Measurements from ENCODE around the gene SNX11. TPM values are rescaled to one million over a fixed set of nuclear protein-coding genes. Genes with fewer than 3 reads are reported as not detected.
"Not testable (repeated sequence)": the region's sequence is repeated elsewhere in the genome, so short reads cannot be mapped to it uniquely, and the experiment has no call there.

Gene SNX11
- total and polyA plus RNA-seq, 4 donors, result 6.4 to 11.4 (median 8.5) TPM

DNA sequence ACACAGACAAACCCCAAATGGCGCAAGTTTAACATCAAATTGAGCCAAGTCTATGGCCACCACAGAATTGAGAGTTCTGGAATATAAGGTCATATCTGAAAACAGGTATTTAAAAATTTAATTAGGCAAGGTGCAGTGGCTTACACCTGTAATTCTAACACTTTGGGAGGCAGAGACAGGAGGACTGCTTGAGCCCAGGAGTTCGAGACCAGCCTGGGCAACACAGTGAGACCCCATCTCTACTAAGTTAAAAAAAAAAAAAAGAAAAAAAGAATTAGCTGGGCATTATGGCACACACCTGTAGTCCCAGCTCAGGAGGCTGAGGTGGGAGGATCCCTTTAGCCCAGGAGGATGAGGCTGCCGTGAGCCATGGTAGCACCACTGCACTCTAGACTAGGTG, 40.3 kb upstream of the SNX11 start:
- H3K36me3 ChIP-seq (ENCODE audit: control insufficient read depth in 4 of 4, insufficient read depth in 3 of 4, low read depth in 1 of 4, low read length in 3 of 4), result peaks cover 0 to 9% (median 4%) of the 10 kb centered on the region in 4 donors
- no peak for TF ChIP-seq YY1 (IDR thresholded peaks at IDR 0.05)
- TF ChIP-seq, protein P1, sequence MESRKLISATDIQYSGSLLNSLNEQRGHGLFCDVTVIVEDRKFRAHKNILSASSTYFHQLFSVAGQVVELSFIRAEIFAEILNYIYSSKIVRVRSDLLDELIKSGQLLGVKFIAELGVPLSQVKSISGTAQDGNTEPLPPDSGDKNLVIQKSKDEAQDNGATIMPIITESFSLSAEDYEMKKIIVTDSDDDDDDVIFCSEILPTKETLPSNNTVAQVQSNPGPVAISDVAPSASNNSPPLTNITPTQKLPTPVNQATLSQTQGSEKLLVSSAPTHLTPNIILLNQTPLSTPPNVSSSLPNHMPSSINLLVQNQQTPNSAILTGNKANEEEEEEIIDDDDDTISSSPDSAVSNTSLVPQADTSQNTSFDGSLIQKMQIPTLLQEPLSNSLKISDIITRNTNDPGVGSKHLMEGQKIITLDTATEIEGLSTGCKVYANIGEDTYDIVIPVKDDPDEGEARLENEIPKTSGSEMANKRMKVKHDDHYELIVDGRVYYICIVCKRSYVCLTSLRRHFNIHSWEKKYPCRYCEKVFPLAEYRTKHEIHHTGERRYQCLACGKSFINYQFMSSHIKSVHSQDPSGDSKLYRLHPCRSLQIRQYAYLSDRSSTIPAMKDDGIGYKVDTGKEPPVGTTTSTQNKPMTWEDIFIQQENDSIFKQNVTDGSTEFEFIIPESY (IDR thresholded peaks at IDR 0.05), result no peak
- no peak overlapping the region for H3K9ac ChIP-seq (ENCODE audit: low read depth in 1 of 2, low read length in 2 of 2)
- H3K9me3 ChIP-seq (ENCODE audit: control insufficient read depth in 4 of 4, low read length in 3 of 4), result no peaks in the 10 kb centered on the region
- DNase-seq (ENCODE audit: low spot score), result no peak
- peak overlapping the region; percentile 43 to 85 for H3K27ac ChIP-seq (ENCODE audit: low read depth in 1 of 2, low read length in 2 of 2)
- no peaks in the 10 kb centered on the region for H3K27me3 ChIP-seq (ENCODE audit: control insufficient read depth in 4 of 4, insufficient read depth in 4 of 4, low read length in 3 of 4)
- H3K4me1 ChIP-seq (ENCODE audit: control insufficient read depth in 4 of 4, insufficient read depth in 4 of 4, low read length in 3 of 4), result peaks cover 9 to 55% (median 48%) of the 10 kb centered on the region in 4 donors
- no peak overlapping the region for H3K4me3 ChIP-seq (ENCODE audit: low read depth in 1 of 3, low read length in 3 of 3)
- 94% methylated on average over 3 of the region's 3 CpGs for WGBS

DNA sequence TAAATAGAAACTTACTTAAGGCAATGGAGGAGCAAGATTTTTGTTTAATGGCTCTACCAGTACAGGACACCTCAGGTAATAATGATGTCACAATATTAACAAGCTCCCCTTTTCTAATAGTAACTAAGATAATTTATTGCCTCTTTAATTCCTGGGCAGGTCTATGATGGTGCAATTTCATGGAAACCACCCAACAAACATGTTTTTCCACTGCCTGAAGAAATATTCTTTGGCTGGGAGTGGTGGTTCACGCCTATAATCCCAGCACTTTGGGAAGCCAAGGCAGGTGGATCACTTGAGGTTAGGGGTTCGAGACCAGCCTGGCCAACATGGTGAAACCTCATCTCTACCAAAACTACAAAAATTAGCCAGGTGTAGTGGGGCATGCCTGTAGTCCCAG, 39.8 kb upstream of the SNX11 start:
- Histone ChIP-seq H3K27ac (ENCODE audit: low read depth in 1 of 2, low read length in 2 of 2) (peak overlapping the region; percentile 3 to 47), H3K4me1 (ENCODE audit: control insufficient read depth in 4 of 4, insufficient read depth in 4 of 4, low read length in 3 of 4) (peaks cover 9 to 55% (median 48%) of the 10 kb centered on the region in 4 donors)
- H3K4me3 ChIP-seq (ENCODE audit: low read depth in 1 of 3, low read length in 3 of 3); DNase-seq (ENCODE audit: low spot score); H3K36me3 ChIP-seq (ENCODE audit: control insufficient read depth in 4 of 4, insufficient read depth in 3 of 4, low read depth in 1 of 4, low read length in 3 of 4); H3K9me3 ChIP-seq (ENCODE audit: control insufficient read depth in 4 of 4, low read length in 3 of 4); H3K9ac ChIP-seq (ENCODE audit: low read depth in 1 of 2, low read length in 2 of 2); H3K27me3 ChIP-seq (ENCODE audit: control insufficient read depth in 4 of 4, insufficient read depth in 4 of 4, low read length in 3 of 4): not testable (repeated sequence)
- WGBS, result 32% methylated on average over 2 of the region's 2 CpGs
- peak in 1 of 2 donors; percentile 13 for TF ChIP-seq JUND (IDR thresholded peaks at IDR 0.05)
- TF ChIP-seq RAD21 (IDR thresholded peaks at IDR 0.05), result peak in 1 of 2 donors; percentile 14
- TF ChIP-seq, protein P2, sequence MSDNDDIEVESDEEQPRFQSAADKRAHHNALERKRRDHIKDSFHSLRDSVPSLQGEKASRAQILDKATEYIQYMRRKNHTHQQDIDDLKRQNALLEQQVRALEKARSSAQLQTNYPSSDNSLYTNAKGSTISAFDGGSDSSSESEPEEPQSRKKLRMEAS (IDR thresholded peaks at IDR 0.05), result peak; percentile 21
- TF ChIP-seq HNF4A (conservative IDR thresholded peaks at IDR 0.05), result peak in 1 of 2 donors; percentile 19
- peak in 1 of 2 donors; percentile 23 for TF ChIP-seq RXRA (IDR thresholded peaks at IDR 0.05)
- TF ChIP-seq SP1 (IDR thresholded peaks at IDR 0.05), result peak; percentile 5
- TF ChIP-seq, protein P3, sequence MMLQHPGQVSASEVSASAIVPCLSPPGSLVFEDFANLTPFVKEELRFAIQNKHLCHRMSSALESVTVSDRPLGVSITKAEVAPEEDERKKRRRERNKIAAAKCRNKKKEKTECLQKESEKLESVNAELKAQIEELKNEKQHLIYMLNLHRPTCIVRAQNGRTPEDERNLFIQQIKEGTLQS (IDR thresholded peaks at IDR 0.05), result peak; percentile 22
- TF ChIP-seq EGR1 (IDR thresholded peaks at IDR 0.05; ENCODE audit: low read depth in 2 of 2), result peak; percentile 14 to 31

DNA sequence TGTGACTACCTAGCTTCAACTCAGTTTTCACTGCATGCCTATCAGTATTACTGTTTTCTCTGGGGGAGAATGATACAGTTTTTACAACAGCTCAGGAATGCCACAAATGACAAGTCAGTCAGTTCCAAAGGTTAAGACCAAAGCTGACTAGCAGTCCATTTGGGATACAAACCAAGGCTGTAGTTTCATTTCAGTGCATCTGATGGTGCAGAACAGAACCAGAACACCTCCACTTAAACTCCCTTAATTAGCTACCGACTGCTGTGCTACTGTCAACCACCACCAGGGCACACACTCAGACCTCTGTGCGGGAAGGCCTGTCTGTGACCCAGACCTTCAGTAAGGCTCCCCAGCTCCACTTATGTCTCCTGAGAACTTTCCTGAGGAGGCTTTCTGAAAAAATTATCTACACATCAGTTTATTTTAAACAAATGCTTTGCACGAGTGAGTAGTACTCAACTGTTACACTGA, 39.0 kb upstream of the SNX11 start:
- 54% methylated on average over 3 of the region's 3 CpGs for WGBS
- no peak overlapping the region for H3K9ac ChIP-seq (ENCODE audit: low read depth in 1 of 2, low read length in 2 of 2)
- peaks cover 9 to 55% (median 47%) of the 10 kb centered on the region in 4 donors for H3K4me1 ChIP-seq (ENCODE audit: control insufficient read depth in 4 of 4, insufficient read depth in 4 of 4, low read length in 3 of 4)
- H3K27ac ChIP-seq (ENCODE audit: low read depth in 1 of 2, low read length in 2 of 2), result peak overlapping the region; percentile 3 to 47
- DNase-seq (ENCODE audit: low spot score), result no peak
- H3K4me3 ChIP-seq (ENCODE audit: low read depth in 1 of 3, low read length in 3 of 3), result no peak overlapping the region
- H3K27me3 ChIP-seq (ENCODE audit: control insufficient read depth in 4 of 4, insufficient read depth in 4 of 4, low read length in 3 of 4), result no peaks in the 10 kb centered on the region
- TF ChIP-seq NR2F2 (IDR thresholded peaks at IDR 0.05) (no peak), HNF4G (IDR thresholded peaks at IDR 0.05) (no peak), RAD21 (IDR thresholded peaks at IDR 0.05) (peak in 1 of 2 donors; percentile 31), HNF4A (conservative IDR thresholded peaks at IDR 0.05) (peak; percentile 67 to 70), RXRA (IDR thresholded peaks at IDR 0.05) (peak in 1 of 2 donors; percentile 9), SP1 (IDR thresholded peaks at IDR 0.05) (peak; percentile 40), JUND (IDR thresholded peaks at IDR 0.05) (no peak), TAF1 (conservative IDR thresholded peaks at IDR 0.05) (no peak)
- TF ChIP-seq, protein P4, sequence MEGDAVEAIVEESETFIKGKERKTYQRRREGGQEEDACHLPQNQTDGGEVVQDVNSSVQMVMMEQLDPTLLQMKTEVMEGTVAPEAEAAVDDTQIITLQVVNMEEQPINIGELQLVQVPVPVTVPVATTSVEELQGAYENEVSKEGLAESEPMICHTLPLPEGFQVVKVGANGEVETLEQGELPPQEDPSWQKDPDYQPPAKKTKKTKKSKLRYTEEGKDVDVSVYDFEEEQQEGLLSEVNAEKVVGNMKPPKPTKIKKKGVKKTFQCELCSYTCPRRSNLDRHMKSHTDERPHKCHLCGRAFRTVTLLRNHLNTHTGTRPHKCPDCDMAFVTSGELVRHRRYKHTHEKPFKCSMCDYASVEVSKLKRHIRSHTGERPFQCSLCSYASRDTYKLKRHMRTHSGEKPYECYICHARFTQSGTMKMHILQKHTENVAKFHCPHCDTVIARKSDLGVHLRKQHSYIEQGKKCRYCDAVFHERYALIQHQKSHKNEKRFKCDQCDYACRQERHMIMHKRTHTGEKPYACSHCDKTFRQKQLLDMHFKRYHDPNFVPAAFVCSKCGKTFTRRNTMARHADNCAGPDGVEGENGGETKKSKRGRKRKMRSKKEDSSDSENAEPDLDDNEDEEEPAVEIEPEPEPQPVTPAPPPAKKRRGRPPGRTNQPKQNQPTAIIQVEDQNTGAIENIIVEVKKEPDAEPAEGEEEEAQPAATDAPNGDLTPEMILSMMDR (IDR thresholded peaks at IDR 0.05; ENCODE audit: low read depth, low read length, missing input control), result peak; percentile 32
- H3K9me3 ChIP-seq (ENCODE audit: control insufficient read depth in 4 of 4, low read length in 3 of 4), result no peaks in the 10 kb centered on the region
- peaks cover 0 to 5% (median 0%) of the 10 kb centered on the region in 4 donors for H3K36me3 ChIP-seq (ENCODE audit: control insufficient read depth in 4 of 4, insufficient read depth in 3 of 4, low read depth in 1 of 4, low read length in 3 of 4)

All from liver (tissue), 9 donors.